Measurements from ENCODE around the gene EYS. TPM values are rescaled to one million over a fixed set of nuclear protein-coding genes. Genes with fewer than 3 reads are reported as not detected.
"Not testable (repeated sequence)": the region's sequence is repeated elsewhere in the genome, so short reads cannot be mapped to it uniquely, and the experiment has no call there.

The EYS gene
- total RNA-seq, 1 experiment from 2014 or later, result not detected

DNA sequence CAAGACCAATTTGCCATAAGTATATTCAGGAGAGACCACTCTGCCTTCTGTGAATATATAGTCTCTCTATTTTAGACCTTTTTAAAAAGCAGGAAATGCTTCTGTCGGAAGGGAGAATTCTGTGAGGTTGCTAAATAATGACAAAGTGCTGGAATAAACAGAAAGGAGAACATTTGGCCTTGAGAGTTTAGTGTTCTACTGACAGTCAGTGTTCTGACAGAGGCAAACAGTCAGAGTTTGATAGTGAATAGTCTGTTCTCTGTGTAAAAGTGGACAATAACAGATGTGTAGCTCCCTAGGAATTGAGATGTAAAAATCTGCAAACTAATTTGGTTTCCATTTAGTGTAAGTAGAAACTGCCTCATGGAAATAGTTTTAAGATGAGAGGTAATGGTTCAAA lies 1850.8 kb downstream of the EYS start:
- in situ Hi-C loops (cut with HindIII; ENCODE audit: low sequenced_read_pairs), result no loop called here

DNA sequence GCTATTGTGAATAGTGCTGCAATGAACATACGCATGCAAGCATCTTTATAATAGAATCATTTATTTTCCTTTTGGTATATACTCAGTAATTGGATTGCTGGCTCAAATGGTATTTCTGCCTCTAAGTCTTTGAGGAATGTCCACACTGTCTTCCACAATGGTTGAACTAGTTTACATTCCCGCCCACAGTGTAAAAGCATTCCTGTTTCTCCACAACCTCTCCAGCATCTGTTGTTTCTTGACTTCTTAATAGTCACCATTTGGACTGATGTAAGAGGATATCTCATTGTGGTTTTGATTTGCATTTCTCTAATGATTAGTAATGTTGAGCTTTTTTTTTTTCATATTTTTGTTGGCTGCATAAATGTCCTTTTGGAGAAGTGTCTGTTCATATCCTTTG lies 1862.7 kb downstream of the EYS start:
- DNase-seq (ENCODE audit: low spot score), result no peak
- in situ Hi-C loops (cut with HindIII; ENCODE audit: low sequenced_read_pairs), result no loop called here

More for the DNA sequence above, 1850.8 kb downstream of the EYS start:
- DNase-seq (ENCODE audit: low spot score), result no peak

GRCh38 chr6:63839485-63839884 lies 1867.5 kb downstream of the EYS start:
- in situ Hi-C loops (cut with HindIII; ENCODE audit: low sequenced_read_pairs), result no loop called here
- DNase-seq (ENCODE audit: low spot score), result no peak

- in situ Hi-C loops (cut with HindIII; ENCODE audit: low sequenced_read_pairs), result not testable (repeated sequence)
Measured at GRCh38 chr6:63828678-63829077, 1878.3 kb downstream of the EYS start.

GRCh38 chr6:63824722-63825121 lies 1882.3 kb downstream of the EYS start:
- DNase-seq (ENCODE audit: low spot score), result no peak
- in situ Hi-C loops (cut with HindIII; ENCODE audit: low sequenced_read_pairs), result no loop called here

More at GRCh38 chr6:63828678-63829077, 1878.3 kb downstream of the EYS start:
- DNase-seq (ENCODE audit: low spot score), result not testable (repeated sequence)

DNA sequence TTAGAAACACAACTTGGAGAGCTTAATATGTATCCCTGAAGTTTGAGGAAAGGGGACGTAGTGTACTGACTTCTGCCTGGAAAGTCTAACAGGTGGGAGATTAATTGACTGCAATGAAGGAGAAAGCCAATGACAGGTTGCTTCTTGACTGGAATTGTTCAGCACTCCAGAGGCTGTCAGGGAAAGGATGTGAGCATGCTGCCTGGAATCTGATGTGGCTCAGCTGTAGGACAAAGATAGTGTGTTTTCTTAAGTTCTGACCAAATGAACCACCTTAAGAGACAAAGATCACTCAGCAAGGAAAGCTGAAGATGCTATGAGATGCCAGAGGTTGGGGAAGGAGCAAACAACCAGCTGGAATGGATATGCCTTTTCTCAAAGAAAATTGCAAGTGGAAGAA lies 1885.6 kb downstream of the EYS start:
- no peak for DNase-seq (ENCODE audit: low spot score)
- in situ Hi-C loops (cut with HindIII; ENCODE audit: low sequenced_read_pairs), result no loop called here

- in situ Hi-C loops (cut with HindIII; ENCODE audit: low sequenced_read_pairs), result no loop called here
- DNase-seq (ENCODE audit: low spot score), result no peak
Measured at GRCh38 chr6:63819831-63820230, 1887.2 kb downstream of the EYS start.

GRCh38 chr6:63817492-63818050 lies 1889.5 kb downstream of the EYS start:
- in situ Hi-C loops (cut with HindIII; ENCODE audit: low sequenced_read_pairs), result no loop called here
- no peak for DNase-seq (ENCODE audit: low spot score)

DNA sequence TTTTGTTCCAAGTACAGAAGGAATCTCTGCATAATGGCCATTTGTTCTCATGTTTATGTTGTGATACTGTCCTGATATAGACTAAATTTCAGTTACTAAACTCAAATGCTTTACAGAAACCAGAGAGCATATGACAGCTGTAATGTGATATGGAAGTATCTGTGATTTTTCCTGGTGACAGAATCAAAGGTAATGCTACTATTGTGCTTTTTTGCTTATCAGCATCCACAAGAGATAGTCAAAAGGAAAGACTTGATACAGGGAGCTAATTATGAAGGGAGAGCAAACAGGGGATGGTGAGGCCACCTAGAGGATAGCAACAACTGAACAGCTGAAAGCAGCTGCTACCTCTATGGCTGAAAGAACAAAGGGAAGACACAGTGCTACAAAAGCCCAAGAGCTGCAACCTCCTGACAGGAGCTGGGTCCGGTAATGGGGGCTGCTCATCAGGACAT lies 1890.0 kb downstream of the EYS start:
- no peak for DNase-seq (ENCODE audit: low spot score)
- in situ Hi-C loops (cut with HindIII; ENCODE audit: low sequenced_read_pairs), result no loop called here

GRCh38 chr6:63816401-63816981 lies 1890.5 kb downstream of the EYS start:
- in situ Hi-C loops (cut with HindIII; ENCODE audit: low sequenced_read_pairs), result no loop called here
- DNase-seq (ENCODE audit: low spot score), result no peak

DNA sequence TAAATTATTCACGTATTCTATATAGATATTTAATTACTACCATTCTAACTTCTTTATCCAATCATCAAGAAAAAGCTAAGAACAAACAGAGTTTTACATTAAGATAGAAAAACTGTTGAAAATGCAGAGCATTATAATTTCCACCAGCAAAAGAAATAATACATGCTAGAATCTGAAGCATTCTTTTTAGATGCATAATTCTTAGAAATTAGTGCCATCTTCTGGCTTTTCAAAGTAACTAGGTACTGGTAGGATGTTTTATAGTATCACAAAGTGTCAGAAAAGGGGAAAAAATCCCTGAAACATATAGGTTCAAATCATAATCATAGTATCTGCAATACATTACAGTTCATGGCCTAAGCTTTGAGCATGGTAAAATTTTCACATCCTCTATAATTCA lies 1892.6 kb downstream of the EYS start:
- DNase-seq (ENCODE audit: low spot score), result no peak
- in situ Hi-C loops (cut with HindIII; ENCODE audit: low sequenced_read_pairs), result no loop called here

DNA sequence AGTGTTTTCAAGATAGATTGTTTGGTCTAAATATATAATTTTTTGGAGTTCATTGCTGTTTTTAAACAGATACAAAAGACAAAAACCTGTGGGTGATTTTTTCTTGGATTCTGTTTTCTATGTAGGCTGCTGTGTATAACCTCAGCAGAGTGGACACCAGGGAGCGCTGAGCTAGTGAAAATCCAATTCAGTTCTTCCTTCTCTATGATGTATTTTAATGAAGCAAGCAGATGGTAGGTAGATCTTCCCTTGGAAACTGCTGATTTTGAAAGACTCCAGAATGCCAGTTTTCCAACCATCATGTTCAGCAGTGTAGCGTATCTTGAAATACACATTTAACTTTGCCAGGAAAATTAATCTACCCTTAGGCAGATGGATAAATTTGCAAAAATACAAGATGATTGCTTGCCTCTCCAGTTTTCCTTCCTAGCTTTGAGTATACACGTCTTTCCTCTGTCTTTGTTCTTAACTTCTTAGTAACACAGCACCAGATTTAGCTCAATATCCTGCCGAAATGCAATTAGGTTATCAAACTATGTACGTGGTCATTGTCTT lies 1893.4 kb downstream of the EYS start:
- DNase-seq (ENCODE audit: low spot score), result no peak
- in situ Hi-C loops (cut with HindIII; ENCODE audit: low sequenced_read_pairs), result no loop called here

- DNase-seq (ENCODE audit: low spot score), result no peak
- in situ Hi-C loops (cut with HindIII; ENCODE audit: low sequenced_read_pairs), result no loop called here
Measured at GRCh38 chr6:63808576-63808975, 1898.5 kb downstream of the EYS start.

- DNase-seq (ENCODE audit: low spot score), result no peak
- in situ Hi-C loops (cut with HindIII; ENCODE audit: low sequenced_read_pairs), result no loop called here
Measured at GRCh38 chr6:63807056-63807455, 1900.0 kb downstream of the EYS start.

DNA sequence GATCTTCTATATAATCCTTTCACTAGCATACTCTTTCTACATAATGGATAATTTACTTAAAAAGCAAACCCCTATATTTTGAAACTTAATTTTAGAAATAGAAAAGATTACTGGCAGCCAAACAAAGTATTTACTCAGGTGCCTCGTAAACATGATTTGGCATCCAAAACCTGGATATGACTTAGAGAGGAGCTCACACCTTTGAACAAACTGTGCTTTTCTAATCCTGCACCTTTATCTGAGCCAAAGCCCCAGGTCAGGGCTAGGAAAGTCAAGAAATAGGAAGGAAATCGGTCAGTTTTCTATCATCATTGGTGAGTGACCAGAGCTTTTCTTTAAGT lies 1900.5 kb downstream of the EYS start:
- in situ Hi-C loops (cut with HindIII; ENCODE audit: low sequenced_read_pairs), result no loop called here
- DNase-seq (ENCODE audit: low spot score), result no peak

DNA sequence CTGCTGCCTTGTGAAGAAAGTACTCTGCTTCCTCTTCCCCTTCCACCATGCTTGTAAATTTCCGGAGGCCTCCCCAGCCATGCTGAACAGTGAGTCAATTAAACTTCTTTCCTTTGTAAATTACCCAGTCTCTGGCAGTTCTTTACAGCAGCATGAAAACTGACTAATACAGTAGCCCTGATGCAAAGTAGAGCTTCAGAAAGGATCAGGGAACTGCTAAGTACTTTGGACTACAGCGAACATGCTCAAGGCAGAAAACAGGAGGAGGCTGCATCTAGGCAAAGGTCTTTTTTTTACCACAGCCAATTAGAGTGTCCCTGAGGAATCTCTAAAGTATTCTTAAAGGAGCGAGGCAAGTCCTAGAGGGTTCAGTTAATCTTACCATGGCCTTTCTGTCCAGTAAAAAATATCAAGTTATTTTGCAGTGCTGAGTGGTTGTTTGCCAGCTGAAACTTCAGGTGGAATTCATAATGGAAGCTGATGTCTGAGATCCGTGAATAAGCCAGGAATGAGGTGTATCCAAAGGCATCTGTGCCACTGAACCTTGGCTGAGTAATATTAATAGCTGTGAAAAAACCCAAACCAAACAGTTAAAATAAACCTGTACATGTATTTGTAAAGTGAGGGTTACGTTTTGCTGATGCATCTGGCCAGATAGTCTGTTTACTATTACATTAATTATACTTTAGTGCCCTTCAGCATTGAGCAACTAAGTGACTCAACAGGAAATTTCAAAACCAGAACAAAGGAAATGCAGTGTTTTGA lies 1901.0 kb downstream of the EYS start:
- in situ Hi-C loops (cut with HindIII; ENCODE audit: low sequenced_read_pairs), result no loop called here
- DNase-seq (ENCODE audit: low spot score), result no peak

- DNase-seq (ENCODE audit: low spot score), result no peak
- in situ Hi-C loops (cut with HindIII; ENCODE audit: low sequenced_read_pairs), result no loop called here
Measured at GRCh38 chr6:63805345-63805744, 1901.7 kb downstream of the EYS start.

DNA sequence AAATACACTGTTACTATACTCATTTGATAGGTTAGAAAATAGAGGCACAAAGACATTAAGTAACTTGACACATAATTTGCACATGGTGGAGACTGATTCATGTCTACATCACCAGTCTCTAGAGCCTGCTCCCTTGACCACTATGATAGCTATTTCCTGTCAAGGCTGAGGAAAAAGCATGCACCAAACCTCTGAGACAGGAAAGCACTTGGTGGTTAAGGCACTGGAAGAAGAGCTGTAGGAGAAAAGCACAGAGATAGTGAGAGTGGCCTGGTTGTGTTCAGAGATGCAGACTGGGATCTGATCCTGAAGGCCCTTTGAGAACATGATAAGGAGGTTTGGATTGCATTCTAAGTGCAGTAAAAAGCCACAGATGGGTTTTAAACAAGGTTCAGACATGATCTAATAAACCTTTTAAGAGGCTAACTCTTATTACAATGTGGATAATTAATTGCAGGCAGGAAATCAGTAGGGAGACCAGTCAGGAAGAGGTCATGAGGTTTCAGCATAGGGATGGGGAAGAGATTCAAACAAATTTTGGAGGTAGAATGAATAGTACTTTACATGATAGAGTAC lies 1902.6 kb downstream of the EYS start:
- in situ Hi-C loops (cut with HindIII; ENCODE audit: low sequenced_read_pairs), result no loop called here
- no peak for DNase-seq (ENCODE audit: low spot score)

DNA sequence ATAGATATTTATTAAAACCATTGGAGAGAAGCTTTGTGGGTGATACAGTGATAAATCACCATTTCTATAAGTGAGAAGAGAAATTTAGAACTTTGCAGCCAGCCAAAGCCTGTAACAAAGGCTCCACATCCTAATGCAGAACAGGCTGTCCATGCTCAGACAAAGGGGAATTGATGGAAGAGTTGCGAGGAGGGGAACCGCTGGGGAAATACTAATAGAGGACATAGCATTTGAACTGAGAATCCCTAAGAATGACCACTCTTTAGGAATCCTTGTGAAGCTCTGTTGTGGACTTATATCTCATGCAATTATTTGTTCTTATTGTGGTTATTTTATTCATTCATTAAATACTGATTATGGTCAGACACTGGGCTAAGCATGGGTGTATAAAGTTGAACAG lies 1903.7 kb downstream of the EYS start:
- in situ Hi-C loops (cut with HindIII; ENCODE audit: low sequenced_read_pairs), result no loop called here
- DNase-seq (ENCODE audit: low spot score), result no peak

GRCh38 chr6:63802606-63803206 lies 1904.3 kb downstream of the EYS start:
- in situ Hi-C loops (cut with HindIII; ENCODE audit: low sequenced_read_pairs), result no loop called here
- DNase-seq (ENCODE audit: low spot score), result peak; percentile 7
